Lower lobe of right lung (tissue), 2 donors: ENCODE data around the gene SCNN1G. TPM values are rescaled to one million over a fixed set of nuclear protein-coding genes. Genes with fewer than 3 reads are reported as not detected.

Source experiments
- ATAC-seq, 2 donors: fragments of 200-7000 bp; cut with Tn5 transposase; one replicate each; pipeline ENCODE4 v1.9.1; 2020 to 2022; ENCODE audit warnings: mild to moderate bottlenecking in 2 of 2, moderate library complexity in 2 of 2
- DNase-seq: peaks from one replicate; pipeline ENCODE4 v3.0.0-alpha.2; 2020
- H3K27ac ChIP-seq: fragments of 200-600 bp; one replicate; pipeline ENCODE4 v1.8.0; 2022
- H3K27me3 ChIP-seq: fragments of 200-600 bp; one replicate; pipeline ENCODE4 v1.8.0; 2022; ENCODE audit warnings: low read depth
- H3K36me3 ChIP-seq: fragments of 200-600 bp; one replicate; pipeline ENCODE4 v1.8.0; 2022; ENCODE audit warnings: mild to moderate bottlenecking
- H3K4me1 ChIP-seq: fragments of 200-600 bp; one replicate; pipeline ENCODE4 v1.8.0; 2022
- H3K4me3 ChIP-seq: fragments of 200-600 bp; one replicate; pipeline ENCODE4 v1.8.0; 2022; ENCODE audit warnings: mild to moderate bottlenecking
- H3K9me3 ChIP-seq: fragments of 200-600 bp; one replicate; pipeline ENCODE4 v1.8.0; 2022
- intact Hi-C: fragments of 100-400 bp; cut with DNase I; formaldehyde crosslinking; loops from one replicate; pipeline ENCODE4 v1.11.0; 2022
- total RNA-seq: library from RNA; stranded (reverse); fragmentation: NEBNext Ultra II Directional; extraction: Animal tissue kit (Norgen Biotek cat#: 25700); gene quantifications from one replicate; pipeline ENCODE4 v1.2.1, GENCODE V29; 2021
- TF ChIP-seq, protein P1 (sequence below): fragments of 200-600 bp; IDR thresholded peaks from one replicate; pipeline ENCODE4 v1.8.0; 2022; ENCODE audit warnings: antibody characterized with exemption, mild to moderate bottlenecking
- donor health status: DM: no; HTN: yes; CAD: no; lungs with severe emphysema.

Gene SCNN1G
- total RNA-seq, 1 donor from 2014 or later: 7.6 TPM

DNA sequence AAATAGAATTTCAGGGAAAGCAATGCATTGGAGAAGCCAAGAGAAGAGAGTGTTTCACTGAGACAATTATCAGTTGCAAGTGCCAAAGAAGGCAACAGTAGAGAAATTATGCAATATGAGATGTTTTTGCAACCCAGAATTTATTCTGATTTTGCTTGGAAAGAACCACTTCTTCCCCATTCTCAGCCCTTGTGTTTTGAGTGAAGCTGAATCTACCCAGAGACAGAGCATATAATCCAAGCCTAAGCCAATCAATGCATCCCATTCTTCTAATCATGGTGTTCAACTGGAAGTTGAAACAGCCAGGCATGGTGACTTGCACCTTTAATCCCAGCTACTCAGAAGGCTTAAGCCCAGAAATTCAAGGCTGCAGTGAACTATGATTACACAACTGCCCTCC is 6.9 kb upstream of the SCNN1G start:
- DNase-seq (no peak), ATAC-seq (no peak)
- intact Hi-C loops: no loop called here
- no peaks in the 10 kb centered on the region for H3K4me1 ChIP-seq
- no peak overlapping the region for H3K4me3 ChIP-seq
- H3K27me3 ChIP-seq: peaks cover 11% of the 10 kb centered on the region
- H3K36me3 ChIP-seq: no peaks in the 10 kb centered on the region
- no peak overlapping the region for H3K27ac ChIP-seq
- no peaks in the 10 kb centered on the region for H3K9me3 ChIP-seq
- TF ChIP-seq, protein P1, sequence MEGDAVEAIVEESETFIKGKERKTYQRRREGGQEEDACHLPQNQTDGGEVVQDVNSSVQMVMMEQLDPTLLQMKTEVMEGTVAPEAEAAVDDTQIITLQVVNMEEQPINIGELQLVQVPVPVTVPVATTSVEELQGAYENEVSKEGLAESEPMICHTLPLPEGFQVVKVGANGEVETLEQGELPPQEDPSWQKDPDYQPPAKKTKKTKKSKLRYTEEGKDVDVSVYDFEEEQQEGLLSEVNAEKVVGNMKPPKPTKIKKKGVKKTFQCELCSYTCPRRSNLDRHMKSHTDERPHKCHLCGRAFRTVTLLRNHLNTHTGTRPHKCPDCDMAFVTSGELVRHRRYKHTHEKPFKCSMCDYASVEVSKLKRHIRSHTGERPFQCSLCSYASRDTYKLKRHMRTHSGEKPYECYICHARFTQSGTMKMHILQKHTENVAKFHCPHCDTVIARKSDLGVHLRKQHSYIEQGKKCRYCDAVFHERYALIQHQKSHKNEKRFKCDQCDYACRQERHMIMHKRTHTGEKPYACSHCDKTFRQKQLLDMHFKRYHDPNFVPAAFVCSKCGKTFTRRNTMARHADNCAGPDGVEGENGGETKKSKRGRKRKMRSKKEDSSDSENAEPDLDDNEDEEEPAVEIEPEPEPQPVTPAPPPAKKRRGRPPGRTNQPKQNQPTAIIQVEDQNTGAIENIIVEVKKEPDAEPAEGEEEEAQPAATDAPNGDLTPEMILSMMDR: no peak

DNA sequence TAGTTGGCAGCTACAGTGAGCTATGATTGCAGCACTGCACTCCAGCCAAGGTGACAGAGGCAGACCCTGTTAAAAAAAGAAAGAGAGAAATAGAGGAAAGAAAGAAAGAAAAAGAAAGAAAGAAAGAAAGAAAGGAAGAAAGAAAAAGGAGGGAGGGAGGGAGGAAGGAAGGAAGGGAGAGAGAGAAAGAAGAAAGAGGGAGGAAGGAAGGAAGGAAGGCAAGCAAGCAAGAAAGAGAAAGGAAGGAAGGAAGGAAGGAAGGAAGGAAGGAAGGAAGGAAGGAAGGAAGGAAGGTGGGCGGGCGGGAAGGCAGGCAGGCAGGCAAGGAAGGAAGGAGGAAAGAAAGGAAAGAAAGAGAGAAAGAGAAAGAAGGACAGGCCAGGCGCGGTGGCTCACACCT is 1.0 kb upstream of the SCNN1G start:
- no peaks in the 10 kb centered on the region for H3K36me3 ChIP-seq
- H3K27me3 ChIP-seq: peaks cover 28% of the 10 kb centered on the region
- DNase-seq (no peak), ATAC-seq (no peak)
- no peak overlapping the region for H3K4me3 ChIP-seq
- H3K4me1 ChIP-seq: peaks cover 17% of the 10 kb centered on the region
- intact Hi-C loops: loop anchor here (5.0 kb wide), 1 partner anchor 256 kb away; no protein-coding TSS in a partner anchor
- TF ChIP-seq, protein P1: no peak
- H3K27ac ChIP-seq: no peak overlapping the region
- no peaks in the 10 kb centered on the region for H3K9me3 ChIP-seq

DNA sequence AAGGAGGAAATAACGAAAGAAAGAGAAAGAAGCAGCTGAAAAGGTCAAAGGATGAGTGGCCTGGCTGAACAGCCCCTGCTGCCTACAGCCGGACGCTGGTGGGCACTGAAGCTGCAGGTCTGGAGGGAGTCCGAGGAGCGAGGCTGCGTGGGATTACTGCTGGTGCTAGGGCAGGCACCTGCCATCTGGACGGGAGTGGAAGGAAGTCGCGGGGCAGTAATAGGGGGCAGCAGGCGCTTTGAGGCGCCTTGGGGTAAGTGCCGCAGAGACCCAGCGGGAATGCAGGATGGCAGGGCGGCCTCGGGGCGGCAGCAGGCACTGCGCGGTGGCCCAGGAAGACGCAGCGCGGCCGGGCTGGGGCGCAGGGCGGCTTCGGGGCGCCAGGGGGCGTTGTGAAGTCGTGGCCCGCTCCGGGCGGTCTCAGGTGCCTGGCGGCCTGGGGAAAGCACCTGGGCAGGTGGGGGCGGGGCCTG is 303 bp upstream of the SCNN1G start:
- no peaks in the 10 kb centered on the region for H3K9me3 ChIP-seq

DNA sequence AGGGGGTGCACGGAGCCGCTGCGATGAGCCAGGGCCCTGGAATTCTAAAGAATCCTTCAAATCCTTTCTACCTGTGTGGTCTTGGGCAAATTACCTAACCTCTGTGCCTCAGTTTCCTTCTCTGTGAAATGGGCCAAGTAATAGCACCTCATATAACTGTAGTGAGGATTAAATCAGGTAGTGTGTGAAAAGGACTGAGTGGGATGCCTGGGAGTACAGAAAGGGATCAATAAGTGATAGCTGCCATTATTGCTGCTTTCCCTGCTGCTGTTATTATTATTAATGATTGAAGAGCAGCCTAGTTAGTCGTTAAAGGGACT is 958 bp downstream of the SCNN1G start:
- TF ChIP-seq, protein P1: no peak
- peaks cover 28% of the 10 kb centered on the region for H3K27me3 ChIP-seq
- H3K4me1 ChIP-seq: peaks cover 17% of the 10 kb centered on the region
- H3K36me3 ChIP-seq: peaks cover 6% of the 10 kb centered on the region
- no peak overlapping the region for H3K27ac ChIP-seq
- no peak for DNase-seq
- no peaks in the 10 kb centered on the region for H3K9me3 ChIP-seq
- intact Hi-C loops: loop anchor here (5.0 kb wide), 1 partner anchor 254 kb away; no protein-coding TSS in a partner anchor
- peak overlapping the region; percentile 66 for H3K4me3 ChIP-seq
- ATAC-seq: no peak

More for the DNA sequence above, 303 bp upstream of the SCNN1G start:
- Histone ChIP-seq H3K4me3 (peak overlapping the region; percentile 66), H3K36me3 (peaks cover 2% of the 10 kb centered on the region), H3K4me1 (peaks cover 17% of the 10 kb centered on the region), H3K27ac (no peak overlapping the region), H3K27me3 (peaks cover 28% of the 10 kb centered on the region)
- peak; percentile 88 for DNase-seq
- ATAC-seq: peak; percentile 98 to 99
- TF ChIP-seq, protein P1: peak; percentile 97
- intact Hi-C loops: loop anchor here (5.0 kb wide), 1 partner anchor 255 kb away; no protein-coding TSS in a partner anchor

DNA sequence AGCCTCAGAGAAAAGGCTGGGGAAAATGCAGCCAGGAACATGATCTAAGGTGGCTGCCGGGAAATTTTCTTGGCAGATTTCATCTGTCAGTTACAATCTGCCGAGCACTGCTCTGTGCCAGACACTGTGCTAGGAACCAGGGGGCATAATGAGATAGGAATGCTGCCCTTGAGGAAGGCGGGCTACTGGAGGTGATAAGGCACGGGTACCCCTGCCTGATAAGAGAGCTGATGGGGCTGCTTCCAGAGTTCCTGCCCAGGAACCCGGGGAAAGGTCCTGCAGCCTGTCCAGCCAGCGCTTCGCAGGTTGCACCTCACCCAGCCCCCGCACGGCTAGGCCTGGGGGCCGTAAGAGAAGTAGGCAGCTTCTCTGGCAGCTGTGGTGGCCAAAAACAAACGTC is 3.1 kb downstream of the SCNN1G start:
- peaks cover 18% of the 10 kb centered on the region for H3K27me3 ChIP-seq
- H3K4me3 ChIP-seq: no peak overlapping the region
- ATAC-seq (no peak), DNase-seq (no peak)
- TF ChIP-seq, protein P1: no peak
- H3K9me3 ChIP-seq: no peaks in the 10 kb centered on the region
- peaks cover 17% of the 10 kb centered on the region for H3K4me1 ChIP-seq
- H3K27ac ChIP-seq: no peak overlapping the region
- intact Hi-C loops: no loop called here
- H3K36me3 ChIP-seq: peaks cover 6% of the 10 kb centered on the region

DNA sequence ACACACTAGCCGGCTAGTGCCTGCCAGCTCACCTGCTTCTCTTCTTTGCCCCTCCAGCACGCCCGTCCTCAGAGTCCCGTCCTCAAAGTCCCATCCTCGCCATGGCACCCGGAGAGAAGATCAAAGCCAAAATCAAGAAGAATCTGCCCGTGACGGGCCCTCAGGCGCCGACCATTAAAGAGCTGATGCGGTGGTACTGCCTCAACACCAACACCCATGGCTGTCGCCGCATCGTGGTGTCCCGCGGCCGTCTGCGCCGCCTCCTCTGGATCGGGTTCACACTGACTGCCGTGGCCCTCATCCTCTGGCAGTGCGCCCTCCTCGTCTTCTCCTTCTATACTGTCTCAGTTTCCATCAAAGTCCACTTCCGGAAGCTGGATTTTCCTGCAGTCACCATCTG is 3.6 kb downstream of the SCNN1G start:
- Histone ChIP-seq H3K27me3 (peaks cover 17% of the 10 kb centered on the region), H3K4me1 (peaks cover 17% of the 10 kb centered on the region), H3K36me3 (peaks cover 6% of the 10 kb centered on the region), H3K9me3 (no peaks in the 10 kb centered on the region), H3K4me3 (no peak overlapping the region), H3K27ac (no peak overlapping the region)
- TF ChIP-seq, protein P1: no peak
- no peak for ATAC-seq
- intact Hi-C loops: no loop called here
- DNase-seq: no peak
